Smooth muscle cell (in vitro differentiated cells): ENCODE data around the gene TSPAN9. TPM values are rescaled to one million over a fixed set of nuclear protein-coding genes. Genes with fewer than 3 reads are reported as not detected.

Experiments used
- DNase-seq: peaks from one replicate; lab custom pipeline; 2025; ENCODE audit not compliant: unreplicated experiment; lab: John Stamatoyannopoulos, UW
- H2AFZ ChIP-seq: fragments of 200-600 bp; sonication (generic); 2 replicates; pipeline ENCODE4 v1.6.0; 2016; ENCODE audit warnings: antibody characterized with exemption, low read depth, mild to moderate bottlenecking
- H3F3A ChIP-seq: fragments of 200-600 bp; sonication (generic); 2 replicates; pipeline ENCODE4 v1.6.0; 2017; ENCODE audit warnings: antibody characterized with exemption, low read depth
- H3K27ac ChIP-seq: fragments of 200-600 bp; sonication (generic); 2 replicates; pipeline ENCODE4 v1.5.1; 2016; ENCODE audit warnings: low read depth, mild to moderate bottlenecking
- H3K27me3 ChIP-seq: fragments of 200-600 bp; sonication (generic); 2 replicates; pipeline ENCODE4 v1.6.1; 2016; ENCODE audit warnings: low read depth, mild to moderate bottlenecking
- H3K36me3 ChIP-seq: fragments of 200-600 bp; sonication (generic); 2 replicates; pipeline ENCODE4 v1.5.1; 2016; ENCODE audit warnings: low read depth
- H3K4me1 ChIP-seq: fragments of 200-600 bp; sonication (generic); 2 replicates; pipeline ENCODE4 v1.5.1; 2016; ENCODE audit warnings: low read depth
- H3K4me2 ChIP-seq: fragments of 200-600 bp; sonication (generic); 2 replicates; pipeline ENCODE4 v1.6.0; 2016; ENCODE audit warnings: mild to moderate bottlenecking
- H3K4me3 ChIP-seq: fragments of 200-600 bp; sonication (generic); 2 replicates; pipeline ENCODE4 v1.5.1; 2016; ENCODE audit warnings: mild to moderate bottlenecking
- H3K79me2 ChIP-seq: fragments of 200-600 bp; sonication (generic); 2 replicates; pipeline ENCODE4 v1.6.0; 2016; ENCODE audit warnings: low read depth, mild to moderate bottlenecking
- H3K9ac ChIP-seq: fragments of 200-600 bp; sonication (generic); 2 replicates; pipeline ENCODE4 v1.6.0; 2016; ENCODE audit warnings: low read depth
- H3K9me3 ChIP-seq: fragments of 200-600 bp; sonication (generic); replicated peaks from 2 replicates; pipeline ENCODE4 v1.5.1; 2016; ENCODE audit warnings: low read depth
- H4K20me1 ChIP-seq: fragments of 200-600 bp; sonication (generic); 2 replicates; pipeline ENCODE4 v1.6.0; 2016; ENCODE audit warnings: low read depth
- WGBS: methylation state at CpG from one replicate; pipeline ENCODE4 v1.1.7; 2016; ENCODE audit warnings: low lambda C conversion rate; 5-methylcytosine and 5-hydroxymethylcytosine counted together
- polyA plus RNA-seq: library from polyadenylated mRNA; unstranded; fragments of >200 nt; fragmentation: Nextera tagmentation; extraction: Ambion mirVana; gene quantifications from 2 replicates; pipeline ENCODE4 v1.2.1, GENCODE V29; 2016
- total RNA-seq: library from RNA; depleted of rRNA; stranded (reverse); fragments of >200 nt; gene quantifications from 2 replicates; pipeline ENCODE4 v1.2.3, GENCODE V29; 2014
- TF ChIP-seq, protein P1 (sequence below): fragments of 200-600 bp; sonication (generic); IDR thresholded peaks from 2 replicates; pipeline ENCODE4 v1.5.1; 2017; ENCODE audit warnings: borderline replicate concordance, mild to moderate bottlenecking, antibody characterized with exemption; ENCODE audit not compliant: insufficient read depth, poor library complexity, severe bottlenecking

TSPAN9 gene
- total and polyA plus RNA-seq, 2 experiments from 2014 or later, result 17.7 to 29.8 TPM

DNA sequence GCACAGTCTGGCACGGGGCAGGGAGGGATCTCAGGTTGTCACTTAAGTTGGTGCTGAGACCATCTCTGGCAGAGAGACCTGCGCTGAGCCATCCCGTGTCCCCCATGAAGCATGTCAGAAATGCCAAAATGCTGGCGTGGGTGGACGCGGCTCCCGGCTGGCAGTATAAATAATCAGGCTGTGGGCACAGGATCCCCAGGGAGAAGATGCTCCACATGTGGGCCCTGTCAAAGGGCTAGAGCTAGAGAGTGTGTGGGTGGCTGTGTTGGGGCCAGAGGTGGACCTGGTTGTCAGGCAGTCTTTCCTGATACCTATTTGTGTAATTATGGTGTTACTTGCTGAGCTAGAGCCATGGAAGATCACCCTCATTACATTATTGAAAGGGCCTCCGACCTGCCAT lies 189.5 kb downstream of the TSPAN9 start:
- H4K20me1 ChIP-seq, result peaks cover 90% of the 10 kb centered on the region
- H2AFZ ChIP-seq, result no peak overlapping the region
- no peaks in the 10 kb centered on the region for H3K4me1 ChIP-seq
- TF ChIP-seq, protein P1, sequence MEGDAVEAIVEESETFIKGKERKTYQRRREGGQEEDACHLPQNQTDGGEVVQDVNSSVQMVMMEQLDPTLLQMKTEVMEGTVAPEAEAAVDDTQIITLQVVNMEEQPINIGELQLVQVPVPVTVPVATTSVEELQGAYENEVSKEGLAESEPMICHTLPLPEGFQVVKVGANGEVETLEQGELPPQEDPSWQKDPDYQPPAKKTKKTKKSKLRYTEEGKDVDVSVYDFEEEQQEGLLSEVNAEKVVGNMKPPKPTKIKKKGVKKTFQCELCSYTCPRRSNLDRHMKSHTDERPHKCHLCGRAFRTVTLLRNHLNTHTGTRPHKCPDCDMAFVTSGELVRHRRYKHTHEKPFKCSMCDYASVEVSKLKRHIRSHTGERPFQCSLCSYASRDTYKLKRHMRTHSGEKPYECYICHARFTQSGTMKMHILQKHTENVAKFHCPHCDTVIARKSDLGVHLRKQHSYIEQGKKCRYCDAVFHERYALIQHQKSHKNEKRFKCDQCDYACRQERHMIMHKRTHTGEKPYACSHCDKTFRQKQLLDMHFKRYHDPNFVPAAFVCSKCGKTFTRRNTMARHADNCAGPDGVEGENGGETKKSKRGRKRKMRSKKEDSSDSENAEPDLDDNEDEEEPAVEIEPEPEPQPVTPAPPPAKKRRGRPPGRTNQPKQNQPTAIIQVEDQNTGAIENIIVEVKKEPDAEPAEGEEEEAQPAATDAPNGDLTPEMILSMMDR, result no peak
- no peak overlapping the region for H3K4me3 ChIP-seq
- no peaks in the 10 kb centered on the region for H3K79me2 ChIP-seq
- DNase-seq, result no peak
- H3K9me3 ChIP-seq, result no peaks in the 10 kb centered on the region
- WGBS, result 88% methylated on average over 8 of the region's 8 CpGs
- H3K4me2 ChIP-seq, result no peak overlapping the region
- H3F3A ChIP-seq, result no peaks in the 10 kb centered on the region
- H3K27ac ChIP-seq, result no peak overlapping the region
- H3K9ac ChIP-seq, result no peak overlapping the region
- H3K27me3 ChIP-seq, result no peaks in the 10 kb centered on the region
- H3K36me3 ChIP-seq, result no peaks in the 10 kb centered on the region

- H3F3A ChIP-seq, result no peaks in the 10 kb centered on the region
- no peak overlapping the region for H3K9ac ChIP-seq
- WGBS, result 91% methylated on average over 11 of the region's 11 CpGs
- H4K20me1 ChIP-seq, result peaks cover 90% of the 10 kb centered on the region
- no peak overlapping the region for H2AFZ ChIP-seq
- no peaks in the 10 kb centered on the region for H3K36me3 ChIP-seq
- H3K4me2 ChIP-seq, result no peak overlapping the region
- H3K79me2 ChIP-seq, result no peaks in the 10 kb centered on the region
- no peak for DNase-seq
- H3K9me3 ChIP-seq, result no peaks in the 10 kb centered on the region
- H3K4me1 ChIP-seq, result no peaks in the 10 kb centered on the region
- TF ChIP-seq, protein P1, result no peak
- no peak overlapping the region for H3K27ac ChIP-seq
- H3K27me3 ChIP-seq, result no peaks in the 10 kb centered on the region
- H3K4me3 ChIP-seq, result no peak overlapping the region
Measured at GRCh38 chr12:3267690-3268089, 190.5 kb downstream of the TSPAN9 start.

- H3K4me1 ChIP-seq, result no peaks in the 10 kb centered on the region
- H3K27me3 ChIP-seq, result no peaks in the 10 kb centered on the region
- H4K20me1 ChIP-seq, result peaks cover 90% of the 10 kb centered on the region
- H3K79me2 ChIP-seq, result no peaks in the 10 kb centered on the region
- no peaks in the 10 kb centered on the region for H3K36me3 ChIP-seq
- WGBS, result 81% methylated on average over 11 of the region's 11 CpGs
- TF ChIP-seq, protein P1, result no peak
- H3K9ac ChIP-seq, result no peak overlapping the region
- no peak overlapping the region for H3K4me2 ChIP-seq
- no peak for DNase-seq
- H3K4me3 ChIP-seq, result no peak overlapping the region
- no peaks in the 10 kb centered on the region for H3F3A ChIP-seq
- no peaks in the 10 kb centered on the region for H3K9me3 ChIP-seq
- no peak overlapping the region for H2AFZ ChIP-seq
- H3K27ac ChIP-seq, result no peak overlapping the region
Measured at GRCh38 chr12:3269594-3269993, 192.4 kb downstream of the TSPAN9 start.

- Histone ChIP-seq H3K4me2 (no peak overlapping the region), H3K9me3 (no peaks in the 10 kb centered on the region), H3F3A (no peaks in the 10 kb centered on the region), H3K36me3 (no peaks in the 10 kb centered on the region), H3K4me1 (no peaks in the 10 kb centered on the region), H3K79me2 (no peaks in the 10 kb centered on the region), H2AFZ (no peak overlapping the region), H3K27ac (no peak overlapping the region), H3K4me3 (no peak overlapping the region), H4K20me1 (peaks cover 87% of the 10 kb centered on the region), H3K27me3 (no peaks in the 10 kb centered on the region), H3K9ac (no peak overlapping the region)
- no peak for DNase-seq
- TF ChIP-seq, protein P1, result no peak
- 100% methylated on average over 1 of the region's 1 CpG for WGBS
Measured at GRCh38 chr12:3271146-3271545, 194.0 kb downstream of the TSPAN9 start.
